Ovary (tissue), 3 donors: ENCODE data around the gene PSME2.

Experiments used
- POLR2A ChIP-seq: fragments of 450-650 bp; IDR thresholded peaks from one replicate; pipeline ENCODE4 v1.6.1; 2017; ENCODE audit warnings: antibody characterized with exemption, mild to moderate bottlenecking, moderate library complexity
- TF ChIP-seq, protein P1 (sequence below), 3 donors: fragments of 450-650 bp in 2 of 3; fragments of 200-600 bp in 1 of 3; IDR thresholded peaks; one replicate each; pipeline versions ENCODE4 v1.5.1 to v1.8.0; 2016 to 2022; ENCODE audit warnings: antibody characterized with exemption in 3 of 3, mild to moderate bottlenecking in 1 of 3
- donor health status: DM: no; HTN: no; CAD: no.

- TF ChIP-seq, protein P1, sequence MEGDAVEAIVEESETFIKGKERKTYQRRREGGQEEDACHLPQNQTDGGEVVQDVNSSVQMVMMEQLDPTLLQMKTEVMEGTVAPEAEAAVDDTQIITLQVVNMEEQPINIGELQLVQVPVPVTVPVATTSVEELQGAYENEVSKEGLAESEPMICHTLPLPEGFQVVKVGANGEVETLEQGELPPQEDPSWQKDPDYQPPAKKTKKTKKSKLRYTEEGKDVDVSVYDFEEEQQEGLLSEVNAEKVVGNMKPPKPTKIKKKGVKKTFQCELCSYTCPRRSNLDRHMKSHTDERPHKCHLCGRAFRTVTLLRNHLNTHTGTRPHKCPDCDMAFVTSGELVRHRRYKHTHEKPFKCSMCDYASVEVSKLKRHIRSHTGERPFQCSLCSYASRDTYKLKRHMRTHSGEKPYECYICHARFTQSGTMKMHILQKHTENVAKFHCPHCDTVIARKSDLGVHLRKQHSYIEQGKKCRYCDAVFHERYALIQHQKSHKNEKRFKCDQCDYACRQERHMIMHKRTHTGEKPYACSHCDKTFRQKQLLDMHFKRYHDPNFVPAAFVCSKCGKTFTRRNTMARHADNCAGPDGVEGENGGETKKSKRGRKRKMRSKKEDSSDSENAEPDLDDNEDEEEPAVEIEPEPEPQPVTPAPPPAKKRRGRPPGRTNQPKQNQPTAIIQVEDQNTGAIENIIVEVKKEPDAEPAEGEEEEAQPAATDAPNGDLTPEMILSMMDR (IDR thresholded peaks at IDR 0.05) = no peak
- no peak for TF ChIP-seq POLR2A
These were observed 25.2 kb downstream of the PSME2 start for GRCh38 chr14:24121210-24121609.
